Measurements from ENCODE around the gene B3GNT3.
A peak's percentile ranks its signal among the peaks of the same experiment; 100 is the strongest.

Gene B3GNT3

GRCh38 chr19:17794731-17795494 is at the start of gene B3GNT3:
Gene B3GNT3 (plus strand): TSS chr19:17795138. CDS start chr19:17807808, 12,670 bp downstream.
- TF ChIP-seq, protein P1, sequence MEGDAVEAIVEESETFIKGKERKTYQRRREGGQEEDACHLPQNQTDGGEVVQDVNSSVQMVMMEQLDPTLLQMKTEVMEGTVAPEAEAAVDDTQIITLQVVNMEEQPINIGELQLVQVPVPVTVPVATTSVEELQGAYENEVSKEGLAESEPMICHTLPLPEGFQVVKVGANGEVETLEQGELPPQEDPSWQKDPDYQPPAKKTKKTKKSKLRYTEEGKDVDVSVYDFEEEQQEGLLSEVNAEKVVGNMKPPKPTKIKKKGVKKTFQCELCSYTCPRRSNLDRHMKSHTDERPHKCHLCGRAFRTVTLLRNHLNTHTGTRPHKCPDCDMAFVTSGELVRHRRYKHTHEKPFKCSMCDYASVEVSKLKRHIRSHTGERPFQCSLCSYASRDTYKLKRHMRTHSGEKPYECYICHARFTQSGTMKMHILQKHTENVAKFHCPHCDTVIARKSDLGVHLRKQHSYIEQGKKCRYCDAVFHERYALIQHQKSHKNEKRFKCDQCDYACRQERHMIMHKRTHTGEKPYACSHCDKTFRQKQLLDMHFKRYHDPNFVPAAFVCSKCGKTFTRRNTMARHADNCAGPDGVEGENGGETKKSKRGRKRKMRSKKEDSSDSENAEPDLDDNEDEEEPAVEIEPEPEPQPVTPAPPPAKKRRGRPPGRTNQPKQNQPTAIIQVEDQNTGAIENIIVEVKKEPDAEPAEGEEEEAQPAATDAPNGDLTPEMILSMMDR (IDR thresholded peaks at IDR 0.05; ENCODE audit: low read depth, low read length, missing control alignments) = no peak
- DNase-seq (ENCODE audit: low read depth) = no peak

DNA sequence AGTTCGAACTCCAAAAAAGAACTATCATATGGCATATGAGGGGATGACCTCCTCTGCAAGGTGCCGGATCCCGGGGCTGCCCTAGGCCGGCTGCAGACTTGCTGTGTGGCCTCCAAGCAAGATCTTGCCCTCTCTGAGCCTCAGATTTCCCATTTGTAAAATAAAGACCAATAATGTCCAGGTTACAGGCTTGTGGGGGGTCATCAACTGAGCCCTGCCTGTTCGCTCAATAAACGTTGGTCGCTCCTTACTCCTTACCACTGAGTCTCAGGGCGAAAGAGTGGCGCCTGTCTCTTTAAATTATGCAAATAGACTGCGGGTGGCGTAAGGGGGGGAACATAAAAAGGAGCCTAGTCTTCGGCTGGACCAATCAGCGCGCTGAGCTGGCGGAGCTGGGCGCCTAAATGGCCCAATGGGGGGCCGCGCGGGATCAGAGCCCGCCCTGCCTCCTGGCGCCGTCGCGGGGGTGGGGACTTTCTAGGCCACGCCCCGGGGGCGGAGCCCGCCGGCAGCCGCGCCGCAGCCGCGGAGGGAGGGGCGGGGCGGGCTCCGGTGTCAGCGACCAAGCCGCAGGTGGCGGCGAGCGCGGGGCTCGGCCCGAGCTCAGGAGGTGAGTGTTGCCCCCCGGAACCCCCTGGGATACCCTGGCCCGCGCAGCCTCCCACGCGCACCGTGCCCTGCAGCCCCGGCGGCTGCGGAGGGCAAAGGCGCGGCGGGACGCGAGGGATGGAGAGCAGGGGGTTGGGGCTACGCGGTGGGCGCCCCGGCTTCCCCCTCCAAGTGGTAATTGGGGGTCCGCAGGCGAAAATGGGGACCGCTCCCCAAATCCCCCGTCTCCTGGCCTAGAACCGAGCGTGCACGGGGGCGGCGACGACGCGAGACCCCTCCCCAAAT is 47.5 kb upstream of the B3GNT3 start:
- peak; percentile 91 for DNase-seq (ENCODE audit: low read depth)
- peak overlapping the region; percentile 85 for H3K4me3 ChIP-seq (ENCODE audit: low read depth, low read length)
- TF ChIP-seq, protein P1 (IDR thresholded peaks at IDR 0.05; ENCODE audit: low read depth, low read length, missing control alignments) = no peak

More at GRCh38 chr19:17794731-17795494, at the start of gene B3GNT3:
- H3K4me3 ChIP-seq (ENCODE audit: low read depth, low read length) = no peak within 1 kb of the TSS

GRCh38 chr19:17748884-17749638 is 45.9 kb upstream of the B3GNT3 start:
- peak overlapping the region; percentile 85 for H3K4me3 ChIP-seq (ENCODE audit: low read depth, low read length)
- no peak for DNase-seq (ENCODE audit: low read depth)
- TF ChIP-seq, protein P1 (IDR thresholded peaks at IDR 0.05; ENCODE audit: low read depth, low read length, missing control alignments) = no peak

DNA sequence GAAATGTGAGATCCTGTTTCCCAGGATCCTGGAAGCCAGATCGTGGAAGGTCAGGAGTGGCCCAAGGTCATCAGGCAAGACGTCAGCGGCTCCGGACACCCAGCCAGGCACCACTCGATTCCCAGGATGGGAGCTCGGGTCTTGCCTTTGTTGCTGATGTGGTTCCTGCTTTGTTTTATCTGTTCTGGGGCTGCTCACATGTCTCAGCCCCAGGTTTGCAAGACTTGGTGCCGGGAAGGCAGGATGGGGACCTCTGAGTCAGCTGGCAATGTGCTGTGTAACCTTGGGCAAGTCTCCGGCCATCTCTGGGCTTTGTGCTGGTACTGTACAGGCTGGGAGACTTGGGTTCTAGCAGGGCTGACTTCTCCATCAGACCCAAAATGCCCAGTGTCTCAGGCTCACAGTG is 45.0 kb upstream of the B3GNT3 start:
- peak overlapping the region; percentile 30 for H3K4me3 ChIP-seq (ENCODE audit: low read depth, low read length)
- no peak for DNase-seq (ENCODE audit: low read depth)
- TF ChIP-seq, protein P1 (IDR thresholded peaks at IDR 0.05; ENCODE audit: low read depth, low read length, missing control alignments) = no peak

DNA sequence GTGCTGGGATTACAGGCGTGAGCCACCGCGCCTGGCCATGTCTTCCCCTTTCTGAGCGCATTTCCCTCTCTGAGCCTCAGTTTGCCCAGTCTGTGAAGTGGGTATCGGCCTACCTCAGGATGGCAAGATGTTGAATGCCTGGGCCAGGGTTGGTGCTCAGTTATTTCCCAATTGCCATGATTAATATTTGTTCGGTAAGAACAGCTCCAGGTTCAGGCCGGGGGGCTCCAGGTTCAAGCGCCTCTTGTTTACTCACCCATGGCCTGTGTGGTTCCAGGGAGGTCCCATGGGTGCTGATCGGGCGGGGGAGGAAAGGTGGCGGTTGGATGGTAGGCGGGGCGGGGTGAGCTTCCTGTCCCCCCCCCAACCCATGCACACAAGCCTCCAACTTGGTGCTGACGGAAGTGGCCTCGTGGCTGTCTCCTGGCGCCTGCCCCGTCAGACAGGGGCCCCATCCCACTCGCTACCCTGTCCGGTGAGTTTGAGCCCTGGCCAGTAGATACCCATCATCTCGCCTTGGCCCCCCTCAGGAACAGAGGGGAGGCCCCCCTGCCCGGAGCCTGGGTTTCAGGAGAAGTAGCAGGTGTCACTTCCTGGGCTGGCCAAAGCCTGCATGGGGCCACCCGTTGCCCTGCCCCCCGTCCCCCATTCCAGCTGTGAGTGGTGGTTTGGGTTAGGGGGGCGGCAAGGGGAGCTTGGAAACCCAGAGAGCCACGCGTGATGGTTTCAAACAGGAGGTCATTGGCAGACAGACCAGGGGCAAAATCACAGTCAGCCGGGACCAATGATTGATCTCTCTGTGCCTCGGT is 43.6 kb upstream of the B3GNT3 start, which contains the start of gene FCHO1:
TSS of gene FCHO1 (plus strand) at position 375 of the 809 bp plus-strand sequence. CDS start 3,688 bp downstream, outside the sequence.
- TF ChIP-seq, protein P1 (IDR thresholded peaks at IDR 0.05; ENCODE audit: low read depth, low read length, missing control alignments) = no peak
- peak within 1 kb of the TSS; percentile 53 for H3K4me3 ChIP-seq (ENCODE audit: low read depth, low read length)
- peak; percentile 85 for DNase-seq (ENCODE audit: low read depth)

DNA sequence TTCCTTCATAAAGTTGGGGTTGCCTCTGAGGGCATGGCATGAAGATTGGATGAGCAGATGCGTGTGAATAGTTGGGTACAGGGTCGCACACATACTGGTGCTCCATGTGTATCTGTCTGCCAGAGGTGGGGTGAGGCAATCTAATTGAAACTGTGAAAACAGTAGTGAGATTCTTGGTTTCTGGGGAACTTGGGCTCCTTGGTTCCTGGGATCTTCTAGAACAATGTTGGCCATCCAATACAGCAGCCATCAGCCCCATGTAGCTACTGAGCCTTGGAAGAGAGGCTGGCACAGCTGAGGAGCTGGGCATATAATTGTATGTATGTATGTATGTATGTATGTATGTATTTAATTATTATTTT is 43.0 kb upstream of the B3GNT3 start:
- H3K4me3 ChIP-seq (ENCODE audit: low read depth, low read length) = peak overlapping the region; percentile 53
- no peak for DNase-seq (ENCODE audit: low read depth)
- TF ChIP-seq, protein P1 (IDR thresholded peaks at IDR 0.05; ENCODE audit: low read depth, low read length, missing control alignments) = no peak
